AG04450 (cell line): ENCODE data around the gene PNPLA7. TPM values are rescaled to one million over a fixed set of nuclear protein-coding genes. Genes with fewer than 3 reads are reported as not detected.
"Not testable (repeated sequence)": the region's sequence is repeated elsewhere in the genome, so short reads cannot be mapped to it uniquely, and the experiment has no call there.

Experiments
- CTCF ChIA-PET: fragments of 300-600, 350-600 bp; formaldehyde crosslinking; extraction: SDS; loops from one replicate; lab custom pipeline; 2022; ENCODE audit warnings: antibody characterized with exemption, inconsistent platforms; lab: Charles Lee
- POLR2A ChIA-PET: fragments of 350-600 bp; formaldehyde crosslinking; extraction: SDS; loops from one replicate; lab custom pipeline; 2021; ENCODE audit warnings: antibody characterized with exemption, inconsistent platforms; lab: Yijun Ruan, JAX
- DNase-seq: peaks from one replicate; pipeline ENCODE4 v3.0.0-alpha.2; 2011; ENCODE audit warnings: low read depth, low spot score
- H3K27ac ChIP-seq: one replicate; pipeline ENCODE4 v1.5.1; 2012; ENCODE audit warnings: low read depth, low read length, control low read depth
- H3K27me3 ChIP-seq: one replicate; pipeline ENCODE4 v1.6.0; 2012; ENCODE audit warnings: low read length; ENCODE audit not compliant: control insufficient read depth, insufficient read depth
- H3K4me3 ChIP-seq: 2 replicates; pipeline ENCODE4 v1.5.1; 2011; ENCODE audit warnings: mild to moderate bottlenecking, low read depth, low read length, control low read depth
- H3K9me3 ChIP-seq: 2 replicates; pipeline ENCODE4 v1.5.1; 2012; ENCODE audit warnings: low read length; ENCODE audit not compliant: control insufficient read depth, insufficient read depth
- CTCF ChIP-seq: IDR thresholded peaks from 2 replicates; pipeline ENCODE4 v1.5.1; 2011; ENCODE audit warnings: low read depth, low read length, control low read depth, inconsistent platforms
- polyA plus RNA-seq: library from polyadenylated mRNA; depleted of rRNA; stranded (reverse); fragments of >200 nt; gene quantifications from 2 replicates; pipeline ENCODE4 v1.2.3, GENCODE V29; 2011

The PNPLA7 gene
- polyA plus RNA-seq, 1 experiment, result 0.26 TPM

GRCh38 chr9:137475666-137476065, 74.5 kb downstream of the PNPLA7 start:
- no peak for TF ChIP-seq CTCF
- Histone ChIP-seq H3K27ac (no peak overlapping the region), H3K27me3 (peaks cover 9% of the 10 kb centered on the region), H3K4me3 (no peak overlapping the region), H3K9me3 (peaks cover 37% of the 10 kb centered on the region)
- ChIA-PET POLR2A (no interaction called here), CTCF (no interaction called here)
- no peak for DNase-seq

- TF ChIP-seq CTCF, result no peak
These were observed 75.9 kb downstream of the PNPLA7 start for GRCh38 chr9:137474271-137474670.

GRCh38 chr9:137470785-137471184, 79.4 kb downstream of the PNPLA7 start:
- Histone ChIP-seq H3K4me3 (no peak overlapping the region), H3K27ac (no peak overlapping the region), H3K27me3 (peaks cover 11% of the 10 kb centered on the region), H3K9me3 (peaks cover 15% of the 10 kb centered on the region)
- no peak for DNase-seq
- ChIA-PET POLR2A (no interaction called here), CTCF (no interaction called here)
- no peak for TF ChIP-seq CTCF

More at GRCh38 chr9:137474271-137474670, 75.9 kb downstream of the PNPLA7 start:
- Histone ChIP-seq H3K27ac (no peak overlapping the region), H3K27me3 (peaks cover 9% of the 10 kb centered on the region), H3K9me3 (peaks cover 37% of the 10 kb centered on the region), H3K4me3 (no peak overlapping the region)
- ChIA-PET CTCF (no interaction called here), POLR2A (no interaction called here)
- no peak for DNase-seq

- DNase-seq, result no peak
- no peak for TF ChIP-seq CTCF
- Histone ChIP-seq H3K9me3 (peaks cover 3% of the 10 kb centered on the region; the same call in 1 of the 2 replicates), H3K27me3 (peaks cover 14% of the 10 kb centered on the region), H3K4me3 (no peak overlapping the region), H3K27ac (no peak overlapping the region)
- ChIA-PET POLR2A (no interaction called here), CTCF (no interaction called here)
These were observed 82.3 kb downstream of the PNPLA7 start for GRCh38 chr9:137467896-137468295.

GRCh38 chr9:137467161-137467581, 83.0 kb downstream of the PNPLA7 start:
- CTCF ChIA-PET, result no interaction called here
- no peak for TF ChIP-seq CTCF
- Histone ChIP-seq H3K27ac (no peak overlapping the region), H3K27me3 (peaks cover 20% of the 10 kb centered on the region), H3K9me3 (peaks cover 3% of the 10 kb centered on the region; the same call in 1 of the 2 replicates), H3K4me3 (no peak overlapping the region)
- no peak for DNase-seq
- POLR2A ChIA-PET, result no interaction called here

GRCh38 chr9:137466389-137467085, 83.7 kb downstream of the PNPLA7 start:
- DNase-seq, POLR2A ChIA-PET, CTCF ChIA-PET, H3K4me3 ChIP-seq, H3K9me3 ChIP-seq, H3K27ac ChIP-seq: not testable (repeated sequence)
- peaks cover 20% of the 10 kb centered on the region for H3K27me3 ChIP-seq
